Measurements from ENCODE around the gene LRRC17.
"Not testable (repeated sequence)": the region's sequence is repeated elsewhere in the genome, so short reads cannot be mapped to it uniquely, and the experiment has no call there.

The LRRC17 gene

DNA sequence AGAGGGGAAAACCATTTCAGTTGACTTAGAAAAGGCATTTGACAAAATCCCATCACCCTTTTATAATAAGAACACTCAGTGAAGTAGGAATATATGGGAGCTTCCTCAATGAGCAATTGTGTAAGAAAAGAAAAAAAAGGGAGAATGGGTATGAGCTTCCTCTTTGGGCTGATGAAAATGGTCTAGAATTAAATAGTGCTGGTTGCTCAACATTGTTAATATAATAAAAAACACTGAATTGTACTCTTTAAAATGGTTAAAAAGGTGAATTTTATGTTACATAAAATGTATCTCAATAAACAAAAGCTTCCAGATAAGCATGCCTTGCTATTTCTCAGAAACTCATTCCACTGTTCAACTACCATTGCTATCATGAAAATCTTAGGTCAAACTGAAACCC lies 40.6 kb downstream of the LRRC17 start:
- ChIA-PET CTCF (no interaction called here), POLR2A (no interaction called here)

DNA sequence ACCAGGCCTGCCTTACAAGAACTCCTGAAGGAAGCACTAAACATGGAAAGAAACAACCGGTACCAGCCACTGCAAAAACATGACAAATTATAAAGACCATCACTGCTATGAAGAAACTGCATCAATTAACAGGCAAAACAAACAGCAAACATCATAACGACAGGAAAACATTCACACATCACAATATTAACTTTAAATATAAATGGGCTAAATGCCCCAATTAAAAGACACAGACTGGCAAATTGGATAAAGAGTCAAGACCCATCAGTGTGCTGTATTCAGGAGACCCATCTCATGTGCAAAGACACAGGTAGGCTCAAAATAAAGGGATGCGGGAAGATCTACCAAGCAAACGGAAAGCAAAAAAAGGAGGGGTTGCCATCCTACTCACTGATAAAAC lies 41.6 kb downstream of the LRRC17 start:
- DNase-seq (ENCODE audit: extremely low spot score); POLR2A ChIA-PET; CTCF ChIA-PET: not testable (repeated sequence)

More for the DNA sequence above, 40.6 kb downstream of the LRRC17 start:
- DNase-seq (ENCODE audit: extremely low spot score) = no peak
- TF ChIP-seq, protein P1, sequence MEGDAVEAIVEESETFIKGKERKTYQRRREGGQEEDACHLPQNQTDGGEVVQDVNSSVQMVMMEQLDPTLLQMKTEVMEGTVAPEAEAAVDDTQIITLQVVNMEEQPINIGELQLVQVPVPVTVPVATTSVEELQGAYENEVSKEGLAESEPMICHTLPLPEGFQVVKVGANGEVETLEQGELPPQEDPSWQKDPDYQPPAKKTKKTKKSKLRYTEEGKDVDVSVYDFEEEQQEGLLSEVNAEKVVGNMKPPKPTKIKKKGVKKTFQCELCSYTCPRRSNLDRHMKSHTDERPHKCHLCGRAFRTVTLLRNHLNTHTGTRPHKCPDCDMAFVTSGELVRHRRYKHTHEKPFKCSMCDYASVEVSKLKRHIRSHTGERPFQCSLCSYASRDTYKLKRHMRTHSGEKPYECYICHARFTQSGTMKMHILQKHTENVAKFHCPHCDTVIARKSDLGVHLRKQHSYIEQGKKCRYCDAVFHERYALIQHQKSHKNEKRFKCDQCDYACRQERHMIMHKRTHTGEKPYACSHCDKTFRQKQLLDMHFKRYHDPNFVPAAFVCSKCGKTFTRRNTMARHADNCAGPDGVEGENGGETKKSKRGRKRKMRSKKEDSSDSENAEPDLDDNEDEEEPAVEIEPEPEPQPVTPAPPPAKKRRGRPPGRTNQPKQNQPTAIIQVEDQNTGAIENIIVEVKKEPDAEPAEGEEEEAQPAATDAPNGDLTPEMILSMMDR (IDR thresholded peaks at IDR 0.05; ENCODE audit: control extremely low read depth, extremely low read depth, low read depth, missing control alignments) = no peak

DNA sequence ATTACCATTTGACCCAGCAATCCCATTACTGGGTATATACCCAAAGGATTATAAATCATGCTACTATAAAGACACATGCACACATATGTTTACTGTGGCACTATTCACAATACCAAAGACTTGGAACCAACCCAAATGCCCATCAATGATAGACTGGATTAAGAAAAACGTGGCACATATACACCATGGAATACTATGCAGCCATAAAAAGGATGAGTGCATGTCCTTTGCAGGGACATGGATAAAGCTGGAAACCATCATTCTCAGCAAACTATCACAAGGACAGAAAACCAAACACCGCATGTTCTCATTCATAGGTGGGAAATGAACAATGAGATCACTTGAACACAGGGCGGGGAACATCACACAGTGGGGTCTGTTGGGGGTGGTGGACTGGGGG lies 45.2 kb downstream of the LRRC17 start:
- CTCF ChIA-PET; POLR2A ChIA-PET; DNase-seq (ENCODE audit: extremely low spot score): not testable (repeated sequence)

DNA sequence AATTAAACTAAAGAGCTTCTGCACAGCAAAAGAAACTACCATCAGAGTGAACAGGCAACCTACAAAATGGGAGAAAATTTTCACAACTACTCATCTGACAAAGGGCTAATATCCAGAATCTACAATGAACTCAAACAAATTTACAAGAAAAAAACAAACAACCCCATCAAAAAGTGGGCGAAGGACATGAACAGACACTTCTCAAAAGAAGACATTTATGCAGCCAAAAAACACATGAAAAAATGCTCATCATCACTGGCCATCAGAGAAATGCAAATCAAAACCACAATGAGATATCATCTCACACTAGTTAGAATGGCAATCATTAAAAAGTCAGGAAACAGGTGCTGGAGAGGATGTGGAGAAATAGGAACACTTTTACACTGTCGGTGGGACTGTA lies 49.2 kb downstream of the LRRC17 start:
- DNase-seq (ENCODE audit: extremely low spot score); POLR2A ChIA-PET: not testable (repeated sequence)

DNA sequence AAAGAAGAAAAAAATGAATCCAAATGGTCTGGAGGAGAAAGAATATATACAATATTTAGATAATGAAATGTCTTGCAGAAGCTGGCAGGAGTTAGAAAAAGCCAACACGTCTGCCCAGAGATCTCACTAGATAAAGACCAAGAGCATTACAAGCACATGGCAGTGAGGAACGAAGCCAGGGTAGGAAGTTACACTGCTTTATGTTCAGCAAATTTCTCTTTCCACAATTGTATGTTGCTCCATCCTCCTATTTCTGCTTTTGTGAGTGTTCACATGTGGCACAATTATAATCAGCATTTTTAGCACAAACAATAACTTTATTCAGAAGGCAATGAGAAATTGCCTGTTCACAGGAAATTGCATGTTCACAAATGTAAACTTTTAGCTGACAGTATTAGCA lies 53.7 kb downstream of the LRRC17 start:
- ChIA-PET CTCF (interaction anchor here (1.6 kb wide), 1 partner anchor 15 kb away, joined by 3 read pairs; no protein-coding TSS in a partner anchor), POLR2A (no interaction called here)
- TF ChIP-seq, protein P1 (IDR thresholded peaks at IDR 0.05; ENCODE audit: control extremely low read depth, extremely low read depth, low read depth, missing control alignments) = no peak
- DNase-seq (ENCODE audit: extremely low spot score) = no peak

More for the DNA sequence above, 49.2 kb downstream of the LRRC17 start:
- CTCF ChIA-PET = not testable (repeated sequence)

DNA sequence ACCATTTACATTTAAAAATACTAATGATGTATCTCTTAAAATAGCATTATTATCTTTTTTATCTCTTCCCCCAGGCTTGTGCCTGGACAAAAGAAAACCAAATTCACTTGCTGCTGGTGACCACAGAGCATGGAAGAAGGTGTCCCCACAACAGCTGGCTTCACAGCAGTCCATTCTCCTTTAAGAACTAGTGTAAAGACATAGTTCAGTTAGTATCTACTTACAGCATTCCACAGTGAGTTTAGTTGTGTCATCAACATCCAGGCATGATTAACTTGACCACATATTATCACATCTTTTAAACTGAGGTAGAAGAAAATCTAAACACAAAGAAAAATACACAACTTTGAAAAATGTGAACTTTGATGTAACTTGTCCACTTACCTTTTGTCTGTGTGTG lies 55.0 kb downstream of the LRRC17 start:
- DNase-seq (ENCODE audit: extremely low spot score) = no peak
- TF ChIP-seq, protein P1 (IDR thresholded peaks at IDR 0.05; ENCODE audit: control extremely low read depth, extremely low read depth, low read depth, missing control alignments) = no peak
- ChIA-PET POLR2A (no interaction called here), CTCF (interaction anchor here (1.6 kb wide), 1 partner anchor 17 kb away, joined by 3 read pairs; no protein-coding TSS in a partner anchor)

DNA sequence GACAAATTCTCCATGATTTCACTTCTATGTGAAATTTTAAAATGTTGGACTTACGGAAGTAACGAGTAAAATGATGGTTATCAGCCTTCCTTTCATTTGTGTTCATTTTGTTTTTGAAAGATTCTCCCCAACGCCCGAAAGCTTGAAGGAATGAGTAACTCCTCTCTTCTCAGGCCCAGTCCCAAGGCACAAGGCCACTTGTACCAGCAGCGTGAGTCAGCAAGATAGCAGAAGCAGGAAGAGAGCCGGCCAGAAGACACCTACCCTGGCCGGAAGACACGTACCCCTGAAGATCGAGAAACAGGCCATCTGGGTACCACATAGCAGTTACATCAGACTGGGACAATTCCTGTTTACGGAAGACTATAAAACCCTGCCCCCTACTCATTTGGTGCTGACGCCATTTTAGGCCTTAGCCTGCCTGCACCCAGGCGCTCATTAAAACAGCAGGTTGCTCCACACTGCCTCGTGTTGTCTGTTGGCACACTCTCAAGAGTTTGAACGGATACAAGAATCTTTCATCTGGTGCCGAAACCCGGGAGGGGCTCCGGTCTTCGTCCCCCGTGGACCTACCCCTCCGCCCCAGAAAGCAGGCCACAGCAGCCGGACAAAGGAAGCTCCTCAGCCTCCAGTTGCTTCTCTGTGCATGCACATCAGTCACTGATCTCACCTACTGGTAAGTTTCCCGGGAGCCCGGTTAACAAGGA lies 60.4 kb downstream of the LRRC17 start:
- ChIA-PET CTCF (no interaction called here), POLR2A (no interaction called here)
- TF ChIP-seq, protein P1 (IDR thresholded peaks at IDR 0.05; ENCODE audit: control extremely low read depth, extremely low read depth, low read depth, missing control alignments) = no peak
- DNase-seq (ENCODE audit: extremely low spot score) = no peak

DNA sequence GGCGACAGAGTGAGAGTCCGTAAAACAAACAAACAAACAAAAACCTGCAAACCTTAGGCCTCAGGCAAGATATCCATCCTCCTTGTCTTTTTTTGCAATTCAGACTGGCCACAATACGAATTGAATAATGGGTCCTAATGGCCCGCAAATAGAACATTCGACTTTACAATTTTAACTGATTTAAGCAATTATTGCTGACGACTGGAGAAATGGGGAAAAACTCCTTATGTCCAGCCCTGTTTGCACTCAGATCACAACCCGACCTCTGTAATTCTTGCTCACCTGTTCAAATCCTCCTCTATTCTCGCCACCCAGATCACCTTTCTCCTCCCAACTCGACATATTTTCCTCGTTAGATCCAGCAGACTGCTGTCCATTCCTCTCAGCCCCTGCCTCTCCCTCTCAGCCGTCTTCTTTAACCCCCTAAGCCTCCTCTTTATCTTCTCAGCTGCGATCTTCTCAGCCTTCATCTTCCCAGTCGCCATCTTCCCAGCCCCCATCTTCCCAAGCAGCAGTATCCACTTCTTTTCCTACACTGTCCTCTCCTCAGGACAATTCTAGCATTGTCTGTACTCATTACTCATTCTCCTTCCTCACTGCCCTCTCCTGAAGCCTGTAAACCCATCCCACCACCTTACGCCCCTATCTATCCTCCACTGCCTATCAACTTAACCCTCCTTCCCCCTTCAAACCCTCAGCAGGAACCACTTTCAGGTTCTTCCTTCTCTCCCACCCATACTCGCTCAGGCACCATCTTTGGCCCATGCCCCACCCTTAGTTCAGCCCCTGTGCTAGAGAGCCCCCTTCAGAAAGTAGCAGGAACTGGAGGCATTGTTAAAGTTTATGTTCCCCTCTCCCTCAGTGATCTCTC lies 61.8 kb downstream of the LRRC17 start:
- TF ChIP-seq, protein P1 (IDR thresholded peaks at IDR 0.05; ENCODE audit: control extremely low read depth, extremely low read depth, low read depth, missing control alignments) = peak; percentile 12
- POLR2A ChIA-PET = no interaction called here
- DNase-seq (ENCODE audit: extremely low spot score) = no peak
- CTCF ChIA-PET = no interaction called here

All from GM10248 (cell line).